ELR (cell line): Measurements from ENCODE around the gene NXT1.
A peak's percentile ranks its signal among the peaks of the same experiment; 100 is the strongest.

Source experiments
- DNase-seq: peaks from one replicate; pipeline ENCODE4 v3.0.0-alpha.2; 2015; ENCODE audit warnings: low read depth

Gene NXT1

DNA sequence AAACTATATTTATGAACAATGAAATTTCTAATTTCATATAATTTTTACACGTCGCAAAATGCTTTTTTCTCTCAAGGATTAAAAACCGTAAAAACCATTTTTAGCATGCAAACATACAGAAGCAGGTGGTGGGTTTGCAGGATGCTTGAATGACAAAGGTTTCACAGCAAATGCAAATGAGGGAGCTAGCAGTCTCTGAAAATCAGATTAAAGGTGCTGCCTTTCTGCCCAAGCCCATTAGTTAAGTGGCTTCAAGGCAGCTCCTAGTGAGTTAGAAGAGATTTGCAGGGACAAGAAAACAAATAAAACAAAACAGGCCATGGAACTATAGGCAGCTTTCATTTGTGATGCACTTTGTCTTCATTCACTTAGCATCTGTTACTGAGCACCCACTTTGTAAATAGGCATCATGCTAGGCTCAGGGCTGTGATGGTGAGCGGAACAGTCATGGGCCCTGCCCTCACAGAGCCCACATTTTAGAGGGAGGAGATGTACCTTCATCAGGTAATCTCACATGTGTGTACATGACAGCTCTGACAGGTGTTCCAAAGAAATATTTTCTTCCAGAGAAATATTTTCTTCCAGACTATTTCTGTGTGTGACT is 41.2 kb downstream of the NXT1 start:
- DNase-seq = no peak

DNA sequence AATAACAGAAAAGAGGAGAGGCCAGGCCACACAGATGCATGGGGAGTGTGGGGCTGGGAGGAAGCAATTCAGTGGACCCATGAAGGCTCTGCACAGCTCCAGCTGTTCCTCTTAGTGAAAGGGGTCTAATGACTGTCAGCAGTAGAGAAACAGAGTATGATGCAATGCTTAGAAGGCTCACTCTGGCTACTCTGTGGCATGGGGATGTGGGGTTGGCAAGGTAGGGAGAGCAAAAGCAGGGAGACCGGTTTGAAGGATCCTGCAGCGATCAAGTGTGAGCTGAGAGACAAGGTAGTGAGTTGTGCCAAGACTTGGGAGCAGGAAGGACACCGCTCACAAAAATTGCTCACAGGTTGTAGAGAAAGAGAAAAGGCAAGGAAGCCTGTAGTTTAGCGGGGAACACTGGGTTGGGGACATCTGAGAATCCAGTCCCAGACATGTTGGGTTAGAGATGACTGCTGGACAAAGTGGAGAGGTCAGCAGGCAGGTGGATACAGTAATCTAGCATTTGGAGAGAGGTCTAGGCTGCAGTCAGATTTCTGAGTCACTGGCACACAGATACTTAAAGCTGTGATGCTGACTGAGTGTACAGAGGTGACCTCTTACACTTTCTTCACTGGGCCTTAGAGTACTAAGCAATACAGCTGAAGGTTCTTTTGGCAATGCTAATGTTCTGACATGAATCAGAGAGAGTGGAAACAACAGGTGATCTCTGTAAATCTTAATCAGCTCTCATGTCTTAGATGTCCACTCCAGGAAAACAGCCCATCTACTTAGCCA is 43.6 kb downstream of the NXT1 start:
- DNase-seq = no peak

DNA sequence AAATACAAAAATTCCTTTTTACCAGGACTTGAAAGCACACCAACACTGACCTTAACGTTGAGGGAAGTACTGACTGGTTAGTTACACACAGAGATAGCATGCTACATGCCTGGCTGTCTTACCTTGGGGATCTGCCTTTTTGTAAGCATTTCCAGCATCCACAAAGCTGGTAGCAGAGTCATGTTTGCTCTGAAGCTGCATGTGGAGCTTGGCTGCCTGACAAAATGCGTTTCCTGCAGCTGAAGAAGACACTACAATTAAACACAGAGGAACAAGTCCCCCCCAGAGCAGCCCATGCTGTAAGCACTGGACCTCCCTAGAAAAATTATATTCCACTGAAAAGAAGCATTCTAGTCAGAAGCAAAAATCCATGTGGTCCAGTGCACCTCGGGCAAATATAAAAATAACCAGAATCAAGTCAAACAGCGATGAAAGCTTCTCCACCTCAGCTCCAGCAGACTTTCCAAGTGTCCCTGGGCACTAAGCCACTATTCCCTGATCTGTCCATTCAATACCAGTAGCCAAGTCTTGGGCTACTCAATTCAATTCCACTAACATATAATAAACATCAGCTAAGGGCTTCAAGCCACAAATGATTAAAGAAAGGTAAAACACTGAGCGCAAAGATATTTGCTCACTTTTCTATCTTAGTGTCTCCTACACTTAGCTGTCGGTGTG is 46.5 kb downstream of the NXT1 start:
- no peak for DNase-seq

GRCh38 chr20:23397961-23398360 is 47.4 kb downstream of the NXT1 start:
- peak; percentile 55 for DNase-seq

GRCh38 chr20:23399568-23400241 is 49.1 kb downstream of the NXT1 start:
- DNase-seq = peak; percentile 65

GRCh38 chr20:23401051-23401450 is 50.5 kb downstream of the NXT1 start:
- DNase-seq = no peak

DNA sequence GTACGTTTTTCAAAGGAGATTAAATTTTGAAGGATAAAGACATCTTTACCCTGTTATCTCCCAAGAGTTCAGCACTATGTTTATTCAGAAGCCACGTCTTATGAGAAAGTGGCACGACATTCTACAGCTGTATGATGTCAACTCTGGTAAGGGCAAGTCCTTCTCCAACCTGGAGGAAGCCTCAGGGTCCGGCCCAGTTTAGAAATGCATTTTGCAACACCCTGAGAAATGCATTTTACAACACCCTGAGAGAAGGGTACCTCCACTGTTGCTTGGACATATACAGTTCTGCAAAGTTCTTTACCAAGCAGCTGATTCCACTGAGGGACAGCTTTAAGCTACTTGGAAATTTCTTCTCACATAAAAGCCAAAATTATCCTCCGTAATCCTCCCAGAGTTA is 53.2 kb downstream of the NXT1 start:
- no peak for DNase-seq

DNA sequence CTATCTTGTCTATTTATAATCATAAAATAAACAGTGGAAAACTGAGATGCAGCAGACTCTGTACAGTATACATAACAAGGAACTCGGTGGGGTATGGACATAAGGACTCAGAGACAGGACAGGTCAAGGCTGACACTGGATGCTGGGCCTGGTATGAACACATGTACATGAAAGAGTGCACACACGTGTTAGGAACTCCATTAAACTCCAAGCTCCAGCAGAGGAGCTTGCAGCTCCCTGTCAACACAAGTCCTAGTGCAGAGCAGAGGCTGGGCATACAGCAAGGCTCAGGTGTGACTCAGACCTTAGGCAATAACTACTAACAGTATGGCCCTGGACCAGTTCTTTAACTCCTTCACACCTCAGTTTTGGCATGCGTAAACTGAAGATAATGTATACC is 53.6 kb downstream of the NXT1 start:
- DNase-seq = peak; percentile 34
